ENCODE data around the gene LSMEM2. TPM values are rescaled to one million over a fixed set of nuclear protein-coding genes. Genes with fewer than 3 reads are reported as not detected.

LSMEM2 gene
- total RNA-seq: not detected

- no peaks in the 10 kb centered on the region for H3K9me3 Mint-ChIP-seq
- no peak within 1 kb of the TSS for H3K27ac Mint-ChIP-seq
- peaks cover 37% of the 10 kb centered on the region for H3K27me3 Mint-ChIP-seq
- peaks cover 14% of the 10 kb centered on the region for H3K4me1 Mint-ChIP-seq
- no peak within 1 kb of the TSS for H3K4me3 Mint-ChIP-seq
- DNase-seq: no peak
- no peaks in the 10 kb centered on the region for H3K36me3 Mint-ChIP-seq
These were observed at the start of gene LSMEM2 for GRCh38 chr3:50278880-50279224. LSMEM2 (plus strand) TSS chr3:50279087; CDS start chr3:50279114, 27 bp downstream.

DNA sequence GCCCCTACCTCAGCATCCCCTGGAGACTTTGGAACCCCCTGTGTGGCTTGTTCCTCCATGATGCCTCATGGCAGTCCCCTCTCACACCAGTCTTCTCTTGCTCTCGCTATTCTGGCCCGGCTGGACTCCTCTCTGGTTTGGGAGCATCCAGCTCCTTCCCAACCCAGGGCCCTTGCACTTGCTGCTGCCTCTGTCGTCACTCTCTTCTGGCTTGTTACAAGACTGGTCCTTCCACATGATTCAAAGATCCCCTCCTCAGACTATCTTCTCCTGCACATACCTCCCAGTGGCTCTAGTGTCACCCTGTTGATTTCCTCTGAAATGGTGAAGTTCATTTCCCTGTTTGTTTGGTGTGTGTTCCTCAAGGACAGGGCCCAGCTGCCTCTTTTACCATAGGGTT lies 49.4 kb upstream of the LSMEM2 start:
- peaks cover 9% of the 10 kb centered on the region for H3K27me3 Mint-ChIP-seq
- DNase-seq: no peak
- peaks cover 14% of the 10 kb centered on the region for H3K4me1 Mint-ChIP-seq
- no peaks in the 10 kb centered on the region for H3K36me3 Mint-ChIP-seq
- H3K9me3 Mint-ChIP-seq: no peaks in the 10 kb centered on the region
- H3K4me3 Mint-ChIP-seq: no peak overlapping the region
- no peak overlapping the region for H3K27ac Mint-ChIP-seq

DNA sequence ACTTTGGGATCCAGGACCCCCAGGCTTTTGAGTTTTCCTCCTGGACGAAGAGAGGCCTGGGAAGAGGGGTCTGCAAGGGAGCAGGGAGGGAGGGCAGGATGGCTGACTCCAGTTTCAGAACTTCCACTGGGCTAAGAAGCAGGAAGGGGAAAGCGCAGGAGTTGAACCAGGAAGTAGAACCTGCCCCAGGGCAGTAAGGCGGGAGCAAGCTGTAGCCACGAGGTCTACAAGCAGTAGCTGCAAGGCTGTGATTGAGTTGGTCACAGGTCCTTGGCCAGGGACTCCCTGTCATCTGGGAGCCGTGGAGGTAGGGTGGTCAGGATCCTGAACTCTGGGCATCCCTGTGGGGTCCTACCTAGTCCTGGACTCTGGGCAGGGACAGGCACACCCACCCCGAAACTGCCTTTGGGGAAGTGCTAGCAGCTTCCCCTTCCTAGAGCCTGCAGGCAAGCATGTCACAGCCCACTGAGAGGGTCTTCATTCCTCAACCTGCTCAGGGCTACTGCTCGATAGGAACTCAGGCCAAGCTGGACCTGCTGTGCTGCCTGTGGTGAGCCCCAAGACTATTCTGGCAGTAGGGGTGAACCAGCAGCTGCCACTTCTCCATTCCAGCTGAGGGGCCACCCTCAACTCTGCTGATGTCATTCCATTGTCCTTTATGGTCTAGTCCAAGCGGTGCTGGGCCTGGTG lies 48.6 kb upstream of the LSMEM2 start:
- H3K27ac Mint-ChIP-seq: no peak overlapping the region

GRCh38 chr3:50230794-50231125 lies 48.1 kb upstream of the LSMEM2 start:
- DNase-seq: no peak
- H3K9me3 Mint-ChIP-seq: no peaks in the 10 kb centered on the region
- no peaks in the 10 kb centered on the region for H3K27me3 Mint-ChIP-seq
- no peaks in the 10 kb centered on the region for H3K36me3 Mint-ChIP-seq
- no peak overlapping the region for H3K4me3 Mint-ChIP-seq
- H3K4me1 Mint-ChIP-seq: peaks cover 19% of the 10 kb centered on the region
- H3K27ac Mint-ChIP-seq: no peak overlapping the region

More for the DNA sequence above, 48.6 kb upstream of the LSMEM2 start:
- H3K9me3 Mint-ChIP-seq: no peaks in the 10 kb centered on the region
- H3K4me1 Mint-ChIP-seq: peaks cover 16% of the 10 kb centered on the region
- no peak overlapping the region for H3K4me3 Mint-ChIP-seq
- no peaks in the 10 kb centered on the region for H3K36me3 Mint-ChIP-seq
- H3K27me3 Mint-ChIP-seq: peaks cover 1% of the 10 kb centered on the region
- DNase-seq: no peak

- Mint-ChIP-seq H3K9me3 (no peaks in the 10 kb centered on the region), H3K27ac (no peak overlapping the region), H3K27me3 (no peaks in the 10 kb centered on the region), H3K36me3 (peaks cover 2% of the 10 kb centered on the region), H3K4me3 (no peak overlapping the region), H3K4me1 (peaks cover 15% of the 10 kb centered on the region)
- DNase-seq: no peak
These were observed 47.3 kb upstream of the LSMEM2 start for GRCh38 chr3:50231581-50231980.

DNA sequence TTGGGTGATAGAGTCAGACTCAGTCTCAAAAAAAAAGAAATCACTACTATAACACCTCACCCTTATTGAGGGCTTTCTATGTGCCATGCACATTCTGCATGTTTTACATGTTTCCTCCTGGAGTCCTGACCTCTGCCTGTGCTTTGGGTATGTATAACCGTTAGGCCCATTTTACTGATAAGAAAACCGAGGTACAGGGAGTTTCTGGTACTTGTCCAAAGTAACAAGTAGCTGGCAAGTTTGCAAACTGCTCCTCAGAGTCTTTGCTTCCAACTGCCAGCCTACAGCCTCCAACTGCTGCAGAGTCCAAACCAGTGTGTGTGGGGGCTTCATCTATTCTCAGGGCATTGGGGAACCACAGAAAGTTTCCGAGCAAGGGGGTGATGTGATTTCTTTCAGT lies 46.6 kb upstream of the LSMEM2 start:
- H3K36me3 Mint-ChIP-seq: peaks cover 8% of the 10 kb centered on the region
- no peak overlapping the region for H3K4me3 Mint-ChIP-seq
- no peaks in the 10 kb centered on the region for H3K27me3 Mint-ChIP-seq
- H3K4me1 Mint-ChIP-seq: peaks cover 13% of the 10 kb centered on the region
- no peaks in the 10 kb centered on the region for H3K9me3 Mint-ChIP-seq
- H3K27ac Mint-ChIP-seq: no peak overlapping the region
- no peak for DNase-seq

GRCh38 chr3:50233176-50233575 lies 45.7 kb upstream of the LSMEM2 start:
- peaks cover 10% of the 10 kb centered on the region for H3K4me1 Mint-ChIP-seq
- H3K27ac Mint-ChIP-seq: no peak overlapping the region
- no peaks in the 10 kb centered on the region for H3K9me3 Mint-ChIP-seq
- no peak overlapping the region for H3K4me3 Mint-ChIP-seq
- H3K27me3 Mint-ChIP-seq: no peaks in the 10 kb centered on the region
- H3K36me3 Mint-ChIP-seq: peaks cover 15% of the 10 kb centered on the region
- no peak for DNase-seq

DNA sequence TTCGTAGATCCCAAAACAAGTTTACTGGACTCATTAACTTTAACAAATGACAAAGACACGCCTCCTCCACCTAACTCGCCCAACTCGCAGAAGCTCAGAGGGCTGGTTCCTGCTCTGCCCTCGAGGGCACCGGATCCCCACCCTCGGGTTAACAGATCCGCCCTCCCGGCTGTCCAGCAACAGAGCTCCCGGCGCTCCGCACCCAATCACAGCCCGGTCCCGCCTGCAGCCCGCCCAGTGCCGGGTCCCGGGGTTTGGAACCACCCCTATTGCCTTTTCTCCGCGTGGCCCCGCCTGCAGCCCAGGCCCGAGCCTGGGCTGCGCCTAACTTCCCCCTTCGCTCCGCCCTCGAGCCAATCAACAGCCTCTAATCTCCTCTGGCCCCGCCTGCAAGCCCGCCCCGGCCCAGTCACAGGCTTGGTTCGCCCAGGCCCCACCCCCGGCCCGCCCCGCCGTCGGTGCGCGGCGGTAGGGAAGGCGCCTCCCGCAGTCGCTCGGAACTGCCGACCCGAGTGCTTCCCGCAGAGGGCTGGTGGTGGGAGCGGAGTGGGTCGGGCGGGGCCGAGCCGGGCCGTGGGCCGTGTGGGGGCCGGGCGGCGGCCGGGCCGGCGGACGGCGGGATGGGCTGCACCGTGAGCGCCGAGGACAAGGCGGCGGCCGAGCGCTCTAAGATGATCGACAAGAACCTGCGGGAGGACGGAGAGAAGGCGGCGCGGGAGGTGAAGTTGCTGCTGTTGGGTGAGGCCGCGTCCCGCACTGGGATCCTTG lies 43.0 kb upstream of the LSMEM2 start, which contains the start of gene GNAI2:
Gene GNAI2 (plus strand): TSS at position 489 of the 768 bp plus-strand sequence. CDS start 132 bp downstream, at position 621.
- Mint-ChIP-seq H3K27me3 (no peaks in the 10 kb centered on the region), H3K4me1 (peaks cover 29% of the 10 kb centered on the region), H3K9me3 (no peaks in the 10 kb centered on the region), H3K36me3 (peaks cover 21% of the 10 kb centered on the region), H3K4me3 (peak within 1 kb of the TSS; percentile 96), H3K27ac (peak within 1 kb of the TSS; percentile 92)
- peak; percentile 100 for DNase-seq

DNA sequence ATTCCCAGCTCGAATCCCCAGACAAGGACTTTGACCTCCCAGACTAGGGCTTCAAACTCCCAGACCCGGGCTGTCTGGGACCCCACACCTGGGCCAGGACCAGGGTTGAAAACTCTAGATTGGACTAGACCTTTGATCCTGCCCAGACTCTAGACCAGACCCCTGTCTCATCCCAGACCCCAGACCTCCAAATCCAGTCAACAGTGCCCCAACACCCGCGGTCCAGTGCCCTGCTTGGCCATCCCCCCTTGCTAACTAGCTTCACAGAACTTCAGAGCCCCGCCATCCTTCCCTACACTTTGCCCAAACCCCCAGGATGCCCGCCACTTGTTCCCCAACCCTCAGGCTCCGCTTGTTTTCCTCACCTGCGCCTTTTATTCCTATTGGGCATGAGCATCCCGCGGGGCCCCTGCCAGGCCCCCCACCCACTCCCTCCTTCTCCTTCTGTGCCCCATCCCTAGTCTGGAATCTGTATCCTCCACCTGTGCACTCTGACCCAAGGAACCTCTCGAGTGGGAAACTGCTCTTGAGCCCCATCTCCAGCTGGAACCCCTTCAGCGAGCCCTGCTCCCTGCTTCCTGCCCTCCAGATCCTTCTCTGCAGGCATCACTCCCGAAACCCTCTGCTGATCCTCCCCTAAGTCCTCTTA lies 42.3 kb upstream of the LSMEM2 start:
- H3K27me3 Mint-ChIP-seq: no peaks in the 10 kb centered on the region
- peak overlapping the region; percentile 92 for H3K27ac Mint-ChIP-seq
- H3K4me1 Mint-ChIP-seq: peaks cover 35% of the 10 kb centered on the region
- H3K9me3 Mint-ChIP-seq: no peaks in the 10 kb centered on the region
- peak overlapping the region; percentile 96 for H3K4me3 Mint-ChIP-seq
- DNase-seq: no peak
- H3K36me3 Mint-ChIP-seq: peaks cover 21% of the 10 kb centered on the region

GRCh38 chr3:50237133-50237651 lies 41.7 kb upstream of the LSMEM2 start:
- H3K9me3 Mint-ChIP-seq: no peaks in the 10 kb centered on the region
- peak; percentile 41 for DNase-seq
- peak overlapping the region; percentile 92 for H3K27ac Mint-ChIP-seq
- no peaks in the 10 kb centered on the region for H3K27me3 Mint-ChIP-seq
- H3K4me1 Mint-ChIP-seq: peaks cover 40% of the 10 kb centered on the region
- H3K36me3 Mint-ChIP-seq: peaks cover 21% of the 10 kb centered on the region
- H3K4me3 Mint-ChIP-seq: peak overlapping the region; percentile 96

DNA sequence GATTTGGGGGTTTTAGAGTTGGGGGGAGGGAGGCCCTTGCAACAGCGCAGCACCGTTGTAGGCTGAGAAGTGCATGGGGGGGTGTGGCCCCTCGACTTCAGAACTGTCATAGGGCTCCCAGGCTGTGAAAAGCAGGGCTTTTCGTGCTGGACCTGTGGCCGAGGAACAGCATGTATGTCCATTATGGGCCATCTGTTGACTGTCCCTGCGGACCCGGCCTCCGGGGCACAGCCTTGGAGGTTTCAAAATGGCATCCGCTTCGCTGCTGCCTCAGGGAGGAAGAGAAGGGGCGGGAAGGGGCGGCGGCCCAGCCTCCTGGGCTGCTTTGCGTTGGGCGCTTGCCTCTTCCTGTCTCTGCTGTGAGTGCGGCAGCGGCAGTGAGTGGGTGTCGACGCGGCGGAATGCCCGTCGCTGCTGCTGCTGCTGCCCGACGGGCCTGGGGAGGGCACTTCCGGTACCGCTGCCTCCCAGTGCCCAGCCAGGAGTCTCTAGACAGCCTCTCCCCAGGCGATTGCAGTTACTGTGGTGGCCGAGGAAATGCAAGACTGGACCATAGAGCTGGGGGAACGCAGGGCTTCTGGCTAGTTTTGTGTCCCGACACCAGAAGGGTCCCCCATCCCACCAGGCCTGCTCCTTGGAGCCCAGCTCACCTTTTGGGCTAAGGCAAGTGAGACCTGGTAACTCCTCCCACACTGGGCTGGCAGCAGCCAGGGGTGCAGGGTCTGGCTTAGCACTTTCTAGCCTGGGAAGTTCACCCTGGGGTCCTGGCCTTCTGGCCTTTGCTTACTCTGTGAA lies 40.9 kb upstream of the LSMEM2 start:
- peak; percentile 91 for DNase-seq
- no peaks in the 10 kb centered on the region for H3K9me3 Mint-ChIP-seq
- peaks cover 21% of the 10 kb centered on the region for H3K36me3 Mint-ChIP-seq
- no peaks in the 10 kb centered on the region for H3K27me3 Mint-ChIP-seq
- peaks cover 48% of the 10 kb centered on the region for H3K4me1 Mint-ChIP-seq
- H3K27ac Mint-ChIP-seq: peak overlapping the region; percentile 92
- H3K4me3 Mint-ChIP-seq: peak overlapping the region; percentile 96

DNA sequence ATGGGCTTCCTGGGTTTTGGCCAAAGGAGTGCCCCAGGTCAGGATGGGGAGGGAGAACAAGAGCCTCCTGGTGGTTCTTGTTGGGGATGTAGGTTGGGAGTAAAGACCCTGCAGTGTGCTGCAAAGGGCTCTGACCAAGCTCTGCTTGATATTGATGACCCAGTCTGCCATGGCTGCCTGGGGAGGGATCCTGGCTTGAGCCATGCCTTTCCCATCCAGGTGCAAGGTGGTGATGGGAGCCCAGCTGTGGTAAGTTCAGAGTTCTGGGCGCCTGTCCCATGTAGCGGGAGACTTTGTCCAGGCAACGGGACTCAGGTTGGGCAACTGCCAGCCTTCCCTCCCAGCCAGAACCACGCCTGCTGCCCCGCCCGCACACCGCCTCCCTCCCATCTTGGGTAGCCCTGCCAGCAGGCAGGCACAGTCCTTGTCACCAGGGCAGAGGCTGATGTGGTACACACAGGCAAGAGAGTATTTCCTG lies 40.3 kb upstream of the LSMEM2 start:
- Mint-ChIP-seq H3K27me3 (no peaks in the 10 kb centered on the region), H3K4me3 (peak overlapping the region; percentile 96), H3K27ac (peak overlapping the region; percentile 92), H3K4me1 (peaks cover 52% of the 10 kb centered on the region), H3K9me3 (no peaks in the 10 kb centered on the region), H3K36me3 (peaks cover 21% of the 10 kb centered on the region)
- DNase-seq: no peak

DNA sequence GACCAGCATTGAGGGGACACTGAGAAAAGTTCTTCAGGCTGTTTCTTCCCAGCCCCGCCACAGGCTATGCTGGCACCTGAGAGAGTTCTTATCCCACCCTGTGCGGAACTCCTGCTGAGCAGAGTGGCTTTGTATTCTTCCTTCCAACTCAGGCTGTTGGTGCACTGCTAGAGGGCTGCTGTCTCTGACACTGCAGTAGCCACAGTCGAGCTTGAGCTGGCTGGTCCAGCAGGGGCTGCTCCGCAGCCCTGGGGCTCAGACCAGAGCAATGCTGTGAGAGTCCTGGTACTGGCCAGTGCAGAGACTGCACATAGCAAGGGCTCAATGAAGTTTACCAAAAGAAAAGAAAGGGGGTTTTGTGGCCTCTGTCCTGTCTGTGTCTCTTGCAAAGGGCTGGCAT lies 39.2 kb upstream of the LSMEM2 start:
- Mint-ChIP-seq H3K9me3 (no peaks in the 10 kb centered on the region), H3K4me3 (peak overlapping the region; percentile 96), H3K27ac (peak overlapping the region; percentile 69), H3K36me3 (peaks cover 21% of the 10 kb centered on the region), H3K4me1 (peaks cover 60% of the 10 kb centered on the region), H3K27me3 (no peaks in the 10 kb centered on the region)
- DNase-seq: no peak

DNA sequence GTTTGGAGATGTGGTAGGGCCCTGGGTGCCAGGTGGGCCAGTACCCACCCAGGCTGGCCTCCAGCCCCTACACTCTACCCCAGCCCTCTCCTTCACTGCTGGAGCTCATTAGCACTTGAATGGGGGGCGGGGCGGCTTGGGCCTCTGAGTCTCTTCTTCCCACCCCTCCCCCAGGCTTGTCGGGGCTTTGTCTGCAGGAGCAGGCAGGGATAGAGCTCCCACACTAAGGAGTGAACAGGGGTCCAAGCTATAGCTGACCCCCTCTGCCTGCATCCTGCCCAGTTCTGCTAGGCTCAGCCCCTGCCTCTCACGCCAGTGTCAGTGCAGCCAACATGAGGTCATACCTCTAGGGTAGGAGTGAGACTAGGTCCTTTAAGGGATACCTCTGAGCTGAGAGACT lies 37.7 kb upstream of the LSMEM2 start:
- H3K36me3 Mint-ChIP-seq: peaks cover 21% of the 10 kb centered on the region
- peak overlapping the region; percentile 95 for H3K27ac Mint-ChIP-seq
- peak overlapping the region; percentile 42 for H3K4me3 Mint-ChIP-seq
- no peak for DNase-seq
- peaks cover 64% of the 10 kb centered on the region for H3K4me1 Mint-ChIP-seq
- no peaks in the 10 kb centered on the region for H3K27me3 Mint-ChIP-seq
- H3K9me3 Mint-ChIP-seq: no peaks in the 10 kb centered on the region
